Measurements from ENCODE around the gene PRKCA. TPM values are rescaled to one million over a fixed set of nuclear protein-coding genes. Genes with fewer than 3 reads are reported as not detected.

PRKCA gene
- polyA plus RNA-seq, 3 donors = 24.5 to 28.5 (median 27.0) TPM

- DNase-seq (ENCODE audit: extremely low read depth in 1 of 11, low read depth in 9 of 11, low spot score in 4 of 11) = no peak
Measured at GRCh38 chr17:66833201-66833600, 530.8 kb downstream of the PRKCA start.

- DNase-seq (ENCODE audit: extremely low read depth in 1 of 11, low read depth in 9 of 11, low spot score in 4 of 11) = no peak
Measured at GRCh38 chr17:66834426-66834918, 532.1 kb downstream of the PRKCA start.

GRCh38 chr17:66834919-66835454 lies 532.6 kb downstream of the PRKCA start, which contains the start of gene CACNG5:
CACNG5 (plus strand) TSS chr17:66835117; CDS start chr17:66877333, 42,216 bp downstream.
- DNase-seq (ENCODE audit: extremely low read depth in 1 of 11, low read depth in 9 of 11, low spot score in 4 of 11) = peak in 7 of 11 donors; percentile 24 to 56 (median 49)

DNA sequence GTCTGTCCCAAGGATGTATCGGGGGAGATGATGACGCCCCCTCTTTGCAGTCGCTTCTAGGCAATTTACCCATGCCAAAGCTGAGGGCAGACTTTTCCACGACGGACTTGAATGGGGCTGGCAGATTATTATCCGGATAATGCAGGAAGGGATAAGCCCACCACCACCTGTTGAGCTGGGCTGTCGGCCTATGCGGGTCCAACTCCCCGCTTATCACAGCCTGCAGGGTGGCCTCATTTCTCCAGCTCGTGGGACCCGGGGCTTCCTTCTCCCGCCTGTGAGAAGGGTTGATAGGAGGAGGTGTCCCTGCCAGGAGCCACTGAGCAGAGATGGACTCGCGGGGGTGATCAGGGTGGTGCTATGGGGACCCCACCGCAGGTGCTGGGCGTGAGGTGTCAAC lies 533.1 kb downstream of the PRKCA start:
- DNase-seq (ENCODE audit: extremely low read depth in 1 of 11, low read depth in 9 of 11, low spot score in 4 of 11) = no peak

GRCh38 chr17:66836063-66837005 lies 533.9 kb downstream of the PRKCA start:
- no peak for DNase-seq (ENCODE audit: extremely low read depth in 1 of 11, low read depth in 9 of 11, low spot score in 4 of 11)

DNA sequence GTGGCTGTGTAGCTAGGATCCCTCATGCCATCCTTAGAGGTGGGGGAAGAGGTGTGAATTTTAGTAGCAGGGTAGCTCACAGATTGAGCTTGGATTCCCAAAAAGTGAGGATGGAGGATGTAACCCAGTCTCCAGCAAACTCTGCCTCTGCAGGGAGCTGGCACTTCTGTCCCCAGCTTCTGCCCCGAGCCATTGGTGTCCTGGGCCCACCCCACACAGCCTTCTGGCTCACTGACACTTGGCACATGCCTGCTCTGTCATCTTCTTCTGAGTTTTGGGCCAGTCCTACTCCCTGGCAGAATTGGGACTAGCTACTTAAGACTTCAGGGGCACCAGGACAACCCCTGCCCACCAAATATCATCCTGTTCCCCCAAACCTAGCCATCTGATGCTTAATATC lies 534.8 kb downstream of the PRKCA start:
- no peak for DNase-seq (ENCODE audit: extremely low read depth in 1 of 11, low read depth in 9 of 11, low spot score in 4 of 11)

GRCh38 chr17:66837885-66838665 lies 535.7 kb downstream of the PRKCA start:
- no peak for DNase-seq (ENCODE audit: extremely low read depth in 1 of 11, low read depth in 9 of 11, low spot score in 4 of 11)

GRCh38 chr17:66839616-66840015 lies 537.2 kb downstream of the PRKCA start:
- DNase-seq (ENCODE audit: extremely low read depth in 1 of 11, low read depth in 9 of 11, low spot score in 4 of 11) = no peak

- DNase-seq (ENCODE audit: extremely low read depth in 1 of 11, low read depth in 9 of 11, low spot score in 4 of 11) = no peak
Measured at GRCh38 chr17:66840061-66840460, 537.6 kb downstream of the PRKCA start.

- no peak for DNase-seq (ENCODE audit: extremely low read depth in 1 of 11, low read depth in 9 of 11, low spot score in 4 of 11)
Measured at GRCh38 chr17:66841328-66841727, 538.9 kb downstream of the PRKCA start.

GRCh38 chr17:66841744-66842143 lies 539.3 kb downstream of the PRKCA start:
- no peak for DNase-seq (ENCODE audit: extremely low read depth in 1 of 11, low read depth in 9 of 11, low spot score in 4 of 11)

DNA sequence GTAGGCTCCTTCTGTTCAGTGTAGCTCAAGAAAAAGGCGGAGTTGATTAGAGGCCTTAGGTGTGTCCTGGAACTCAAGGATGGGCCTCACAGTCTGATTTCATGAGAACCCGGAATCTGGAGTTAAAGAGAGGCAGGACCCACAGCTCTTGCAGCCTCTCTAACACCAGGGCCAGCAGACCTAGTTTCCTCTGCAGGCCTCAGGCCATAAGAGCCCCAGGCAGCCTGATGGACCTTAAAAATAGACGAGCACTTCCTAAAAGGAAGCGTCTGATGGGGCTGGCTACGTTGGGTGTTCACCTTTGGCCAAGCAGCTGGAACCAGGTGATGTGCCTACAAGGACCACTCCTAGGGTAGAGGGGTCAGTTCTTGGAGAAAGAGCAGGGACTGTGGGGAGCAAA lies 540.1 kb downstream of the PRKCA start:
- DNase-seq (ENCODE audit: extremely low read depth in 1 of 11, low read depth in 9 of 11, low spot score in 4 of 11) = no peak

GRCh38 chr17:66842959-66843358 lies 540.5 kb downstream of the PRKCA start:
- DNase-seq (ENCODE audit: extremely low read depth in 1 of 11, low read depth in 9 of 11, low spot score in 4 of 11) = no peak

DNA sequence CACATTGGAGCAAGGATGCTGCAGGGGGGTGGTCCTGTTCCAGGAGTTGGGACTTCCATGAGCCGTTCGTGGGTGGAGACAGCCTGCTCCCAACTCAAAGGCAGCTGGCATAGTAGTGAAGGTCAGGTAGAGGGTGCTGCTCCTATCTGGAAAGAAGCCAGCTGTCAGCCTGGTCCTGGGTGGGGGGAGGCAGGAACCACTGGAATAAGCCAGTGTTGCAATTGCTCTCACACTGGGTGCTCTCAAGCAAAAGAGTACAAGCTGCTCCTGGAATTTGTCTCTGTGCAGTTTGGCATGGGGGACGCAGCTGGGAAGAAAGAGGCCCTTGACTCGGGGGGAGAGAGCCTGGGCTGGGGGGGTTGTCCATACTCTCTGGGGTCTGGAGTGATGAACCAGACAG lies 541.2 kb downstream of the PRKCA start:
- no peak for DNase-seq (ENCODE audit: extremely low read depth in 1 of 11, low read depth in 9 of 11, low spot score in 4 of 11)

DNA sequence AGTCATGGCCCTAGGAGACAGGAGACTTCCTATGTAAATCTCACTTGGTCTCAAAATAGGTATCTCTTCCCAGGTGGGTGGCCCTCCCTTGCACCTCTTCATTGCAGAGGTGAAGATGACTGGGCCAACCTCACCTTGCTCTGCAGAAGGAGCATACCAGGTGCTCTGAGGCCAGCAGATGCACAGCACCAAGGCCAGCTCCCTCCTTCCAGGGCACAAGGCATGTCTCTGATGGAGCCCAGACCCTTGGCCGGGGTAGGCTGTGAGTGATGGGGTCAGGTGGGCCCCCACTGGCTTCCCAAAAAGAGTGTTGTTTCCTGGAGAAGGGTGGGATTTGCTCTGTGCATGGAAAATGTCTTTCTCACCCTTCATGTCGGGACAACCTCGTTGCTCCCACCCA lies 545.3 kb downstream of the PRKCA start:
- no peak for DNase-seq (ENCODE audit: extremely low read depth in 1 of 11, low read depth in 9 of 11, low spot score in 4 of 11)

DNA sequence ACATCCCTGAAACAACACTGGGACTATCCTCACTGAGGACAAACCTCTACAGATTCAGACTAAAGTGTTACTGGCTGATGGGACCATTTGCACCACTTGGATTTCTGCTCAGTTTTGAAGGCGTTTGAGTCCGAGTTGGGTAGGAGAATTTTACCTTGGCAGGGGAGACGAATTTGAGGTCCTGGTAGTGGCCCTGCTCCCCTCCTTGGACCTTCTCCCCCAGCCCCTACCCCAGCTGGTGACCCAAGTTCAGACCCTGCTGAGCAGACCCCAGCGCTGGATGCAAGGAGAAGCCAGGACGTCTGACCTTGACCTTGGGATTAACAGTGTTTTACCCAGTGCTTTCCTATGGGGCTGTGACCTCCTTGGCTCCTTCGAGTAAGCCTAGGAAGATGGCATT lies 546.1 kb downstream of the PRKCA start:
- DNase-seq (ENCODE audit: extremely low read depth in 1 of 11, low read depth in 9 of 11, low spot score in 4 of 11) = no peak

GRCh38 chr17:66849032-66849655 lies 546.7 kb downstream of the PRKCA start:
- DNase-seq (ENCODE audit: extremely low read depth in 1 of 11, low read depth in 9 of 11, low spot score in 4 of 11) = no peak

DNA sequence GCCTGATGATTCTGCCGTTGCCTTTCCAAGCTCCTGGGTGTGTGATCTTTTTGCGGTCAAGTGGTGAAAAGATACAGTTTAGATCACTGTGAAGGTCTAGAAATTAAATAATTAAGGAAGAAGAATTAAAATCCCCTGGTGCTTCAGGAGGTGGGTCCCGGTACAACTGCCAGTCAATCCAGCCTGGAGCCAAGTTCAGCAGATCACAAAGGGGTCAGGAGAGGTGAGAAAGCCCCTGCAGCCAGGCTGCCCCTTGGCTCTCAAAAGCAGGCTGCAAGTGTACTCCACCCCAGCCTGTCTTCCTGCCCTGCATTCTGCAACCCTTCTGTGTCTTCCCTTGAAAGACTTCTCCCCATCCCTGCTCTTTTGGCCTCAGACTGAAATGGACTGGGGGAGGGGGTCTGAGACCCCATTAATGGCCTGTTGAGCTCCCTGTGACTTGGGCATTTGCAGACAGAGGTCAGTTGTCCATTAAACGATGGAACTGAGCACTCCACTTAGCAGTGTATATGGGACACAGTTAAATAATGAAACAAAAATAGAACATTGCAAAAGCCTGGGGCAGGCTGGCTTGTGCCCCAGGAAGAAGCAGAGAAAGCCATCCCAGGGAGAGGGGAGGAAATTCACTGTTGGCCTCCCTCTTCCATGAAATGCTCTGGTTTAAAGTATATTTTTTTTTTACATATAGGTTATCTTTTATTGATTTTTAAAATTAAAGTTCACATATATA lies 547.6 kb downstream of the PRKCA start:
- DNase-seq (ENCODE audit: extremely low read depth in 1 of 11, low read depth in 9 of 11, low spot score in 4 of 11) = no peak

- no peak for DNase-seq (ENCODE audit: extremely low read depth in 1 of 11, low read depth in 9 of 11, low spot score in 4 of 11)
Measured at GRCh38 chr17:66850692-66851091, 548.3 kb downstream of the PRKCA start.
